Dendritic cell treated with granulocyte-macrophage colony-stimulating factor and Interleukin-4, amounts not matched to agents 40 ng/mL and 50 ng/mL, for 4 days (primary cell): ENCODE results near the gene ARHGEF6.

Source experiments
- H3K27ac Mint-ChIP-seq: one replicate; pipeline ENCODE4 v1.8.0; 2022; ENCODE audit warnings: mild to moderate bottlenecking, mixed read lengths
- H3K27me3 Mint-ChIP-seq: one replicate; pipeline ENCODE4 v1.8.0; 2022; ENCODE audit warnings: mild to moderate bottlenecking, mixed read lengths
- H3K36me3 Mint-ChIP-seq: one replicate; pipeline ENCODE4 v1.8.0; 2022; ENCODE audit warnings: low read depth, mixed read lengths
- H3K4me1 Mint-ChIP-seq: one replicate; pipeline ENCODE4 v1.8.0; 2022; ENCODE audit warnings: low read depth, mixed read lengths
- H3K4me3 Mint-ChIP-seq: one replicate; pipeline ENCODE4 v1.8.0; 2022; ENCODE audit warnings: mild to moderate bottlenecking, moderate library complexity, mixed read lengths
- H3K9me3 Mint-ChIP-seq: one replicate; pipeline ENCODE4 v1.8.0; 2022; ENCODE audit warnings: mixed read lengths
- intact Hi-C: fragments of 100-400 bp; cut with micrococcal nuclease; formaldehyde crosslinking; loops from one replicate; pipeline ENCODE4 v1.15.0; 2022

Gene ARHGEF6

DNA sequence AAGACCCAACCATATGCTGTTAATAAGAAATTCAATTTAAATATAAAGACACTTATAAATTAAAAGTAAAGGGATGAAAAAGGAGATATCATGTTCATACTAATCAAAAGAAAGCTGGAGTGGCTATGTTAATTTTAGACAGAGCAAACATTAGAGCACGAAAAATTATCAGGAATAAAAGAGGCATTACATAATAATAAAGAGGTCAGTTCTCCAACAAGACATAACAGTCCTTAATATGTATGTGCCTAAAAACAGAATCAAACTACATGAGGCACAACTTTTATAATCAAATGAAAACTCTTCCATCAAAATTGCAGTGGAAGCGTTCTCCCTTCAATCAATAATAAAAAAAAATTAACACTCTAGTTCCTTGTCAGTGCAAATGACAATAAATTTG is 62.6 kb downstream of the ARHGEF6 start:
- peaks cover 23% of the 10 kb centered on the region for H3K4me1 Mint-ChIP-seq
- H3K27ac Mint-ChIP-seq, result no peak overlapping the region
- H3K27me3 Mint-ChIP-seq, result no peaks in the 10 kb centered on the region
- H3K9me3 Mint-ChIP-seq, result no peaks in the 10 kb centered on the region
- no peak overlapping the region for H3K4me3 Mint-ChIP-seq
- peaks cover 15% of the 10 kb centered on the region for H3K36me3 Mint-ChIP-seq
- intact Hi-C loops, result loop anchor here (10.0 kb wide), 2 partner anchors 57 to 157 kb away; no protein-coding TSS in a partner anchor

DNA sequence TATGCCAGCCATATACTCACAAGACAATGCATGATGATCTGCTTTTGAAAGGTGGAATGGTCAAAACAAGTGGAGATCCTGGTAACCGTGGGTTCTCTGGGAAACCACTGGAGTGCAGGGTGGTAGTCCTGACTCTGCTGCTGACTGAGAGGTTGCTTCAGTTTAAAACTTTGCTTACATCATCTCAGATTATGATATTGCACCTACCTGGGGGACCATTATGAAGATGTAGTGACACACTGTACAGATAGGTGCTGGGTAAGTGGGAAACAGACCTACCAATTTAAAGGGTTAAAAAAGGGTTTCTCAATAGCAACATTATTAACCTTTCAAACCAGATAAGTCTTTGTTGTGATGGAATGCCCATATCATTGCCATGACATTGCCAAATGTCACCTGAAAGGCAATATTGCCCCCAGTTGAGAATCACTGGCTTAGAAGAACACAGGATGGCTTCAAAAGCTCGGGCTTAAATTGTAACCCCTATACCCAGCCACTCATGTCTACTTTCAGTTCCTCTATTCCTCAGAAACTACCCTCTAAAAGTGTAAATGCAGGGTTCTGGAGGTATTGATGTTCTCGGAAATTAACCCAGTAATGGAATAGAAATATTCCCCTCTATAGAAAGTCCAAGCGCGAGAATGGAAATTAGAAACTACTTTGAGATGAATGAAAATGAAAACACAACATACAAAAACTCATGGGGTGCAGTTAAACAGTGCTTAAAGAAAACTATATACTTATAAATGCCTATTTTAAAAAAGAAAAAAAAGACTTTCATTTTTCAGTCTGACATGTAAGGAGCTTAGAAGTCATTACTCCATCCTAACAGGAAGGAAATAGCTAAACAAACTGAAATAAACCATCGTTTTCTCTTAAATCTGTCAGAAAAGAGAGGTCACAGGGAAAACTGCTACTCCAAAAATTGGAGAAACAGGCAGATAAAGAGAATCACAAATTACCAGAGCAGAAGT is 65.8 kb downstream of the ARHGEF6 start:
- no peak overlapping the region for H3K4me3 Mint-ChIP-seq
- H3K9me3 Mint-ChIP-seq, result no peaks in the 10 kb centered on the region
- no peaks in the 10 kb centered on the region for H3K27me3 Mint-ChIP-seq
- H3K4me1 Mint-ChIP-seq, result peaks cover 37% of the 10 kb centered on the region
- peaks cover 16% of the 10 kb centered on the region for H3K36me3 Mint-ChIP-seq
- intact Hi-C loops, result loop anchor here (5.0 to 10.0 kb wide), 3 partner anchors 60 to 197 kb away; no protein-coding TSS in a partner anchor
- peak overlapping the region; percentile 45 for H3K27ac Mint-ChIP-seq

DNA sequence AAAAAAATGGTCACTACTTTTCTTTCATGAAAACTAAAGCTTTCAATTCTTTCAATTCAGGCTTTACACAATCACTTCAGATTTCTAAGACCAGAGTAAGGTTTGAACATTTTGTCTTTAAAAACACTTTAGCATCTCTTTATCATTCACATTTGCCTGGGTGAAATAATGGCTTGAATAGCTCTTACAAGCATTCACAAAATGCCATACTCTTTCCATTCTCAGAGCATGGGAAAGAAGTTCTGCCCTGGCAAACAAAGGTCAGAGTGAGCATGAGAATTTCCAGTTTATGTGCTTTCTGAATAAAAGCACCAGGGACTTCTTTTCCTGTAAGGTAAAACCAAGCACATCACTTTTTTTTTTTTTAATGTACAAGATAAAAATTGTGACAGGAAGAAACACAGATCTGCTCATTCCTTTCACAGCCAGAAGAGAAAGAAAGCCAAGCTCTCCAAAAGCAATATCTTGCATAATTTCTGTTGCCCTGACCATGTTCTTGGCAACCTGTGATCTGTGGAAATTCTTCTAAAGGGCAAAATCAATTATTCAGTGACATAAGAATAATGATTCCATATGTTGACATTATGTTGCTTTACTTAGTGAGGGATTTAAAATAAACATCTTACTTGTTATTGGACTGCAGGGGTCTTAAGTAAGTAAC is 68.0 kb downstream of the ARHGEF6 start:
- H3K27me3 Mint-ChIP-seq, result no peaks in the 10 kb centered on the region
- H3K4me3 Mint-ChIP-seq, result no peak overlapping the region

DNA sequence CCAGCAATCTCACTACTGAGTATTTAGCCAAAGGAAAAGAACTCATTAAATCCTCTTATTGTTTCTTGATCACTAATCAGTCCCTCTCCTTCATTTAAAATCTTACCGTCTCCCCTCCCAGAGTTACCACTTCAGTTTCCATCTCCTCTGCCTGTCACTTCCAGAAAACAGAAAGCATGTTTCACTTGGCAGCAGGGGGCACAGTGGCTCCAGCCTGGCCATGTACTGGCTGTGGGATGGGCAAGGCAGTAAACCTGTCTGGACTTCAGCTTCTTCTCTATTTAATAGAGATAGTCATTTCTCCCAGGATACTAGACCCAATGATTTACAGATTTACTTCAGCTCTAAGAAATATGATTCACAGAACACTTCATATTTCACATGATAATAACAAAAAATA is 69.6 kb downstream of the ARHGEF6 start:
- peaks cover 24% of the 10 kb centered on the region for H3K4me1 Mint-ChIP-seq
- H3K4me3 Mint-ChIP-seq, result no peak overlapping the region
- no peaks in the 10 kb centered on the region for H3K27me3 Mint-ChIP-seq
- H3K27ac Mint-ChIP-seq, result peak overlapping the region; percentile 88
- peaks cover 22% of the 10 kb centered on the region for H3K36me3 Mint-ChIP-seq
- intact Hi-C loops, result loop anchor here (2.0 to 10.0 kb wide), 4 partner anchors 64 to 214 kb away; no protein-coding TSS in a partner anchor
- H3K9me3 Mint-ChIP-seq, result no peaks in the 10 kb centered on the region

More for the DNA sequence above, 68.0 kb downstream of the ARHGEF6 start:
- Mint-ChIP-seq H3K9me3 (no peaks in the 10 kb centered on the region), H3K36me3 (peaks cover 20% of the 10 kb centered on the region), H3K27ac (no peak overlapping the region), H3K4me1 (peaks cover 37% of the 10 kb centered on the region)
- intact Hi-C loops, result loop anchor here (5.0 to 10.0 kb wide), 3 partner anchors 62 to 200 kb away; no protein-coding TSS in a partner anchor

DNA sequence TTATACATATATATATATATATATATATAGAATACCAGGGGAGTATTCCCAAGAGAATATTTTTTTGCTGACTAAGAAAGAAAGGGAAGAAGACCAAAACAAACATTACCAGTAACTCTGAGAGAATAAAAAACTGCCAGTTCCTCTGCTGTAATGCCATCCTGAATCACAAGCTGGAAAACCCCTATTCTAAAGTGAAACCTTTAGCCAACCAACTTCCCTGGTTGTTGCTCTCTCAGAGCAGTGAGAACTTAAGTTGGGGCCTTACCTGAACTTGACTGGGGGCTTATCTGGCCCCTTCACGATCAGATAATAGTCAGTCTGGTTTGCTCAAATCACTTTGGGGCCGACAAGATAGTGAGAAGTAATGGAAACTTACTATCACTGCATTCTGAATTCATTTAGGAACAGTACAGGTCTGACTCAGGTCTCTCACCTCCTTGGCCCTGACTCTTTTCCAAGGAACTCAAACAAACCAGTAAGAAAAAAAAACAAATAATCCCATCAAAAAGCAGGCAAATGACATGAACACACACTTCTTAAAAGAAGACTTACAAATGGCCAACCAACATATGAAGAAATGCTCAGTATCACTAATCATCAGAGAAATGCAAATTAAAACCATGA is 70.3 kb downstream of the ARHGEF6 start:
- Mint-ChIP-seq H3K4me3 (peak overlapping the region; percentile 39), H3K36me3 (peaks cover 29% of the 10 kb centered on the region)
- intact Hi-C loops, result loop anchor here (2.0 to 10.0 kb wide), 4 partner anchors 64 to 214 kb away; no protein-coding TSS in a partner anchor

DNA sequence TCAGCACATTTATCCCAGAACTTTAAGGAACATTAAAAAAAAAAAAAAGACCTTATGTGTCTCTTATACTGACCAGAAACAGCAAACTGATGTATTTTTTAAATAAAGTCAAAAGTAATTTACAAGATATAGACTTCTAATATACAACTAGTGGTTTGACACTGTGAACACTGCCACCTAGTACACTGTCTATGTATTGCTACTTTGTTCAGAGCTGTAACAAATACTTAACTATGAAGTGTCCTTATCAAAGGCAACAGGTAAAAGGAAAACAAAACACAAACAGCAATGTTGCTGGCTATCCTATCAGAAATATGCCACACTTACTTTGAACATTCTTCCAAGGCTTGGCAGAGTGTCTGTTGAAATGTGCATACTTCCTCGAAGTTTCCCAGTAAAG is 72.4 kb downstream of the ARHGEF6 start:
- peaks cover 14% of the 10 kb centered on the region for H3K4me1 Mint-ChIP-seq
- peaks cover 50% of the 10 kb centered on the region for H3K36me3 Mint-ChIP-seq
- no peak overlapping the region for H3K27ac Mint-ChIP-seq
- intact Hi-C loops, result no loop called here
- H3K9me3 Mint-ChIP-seq, result no peaks in the 10 kb centered on the region
- no peak overlapping the region for H3K4me3 Mint-ChIP-seq
- H3K27me3 Mint-ChIP-seq, result no peaks in the 10 kb centered on the region

More for the DNA sequence above, 70.3 kb downstream of the ARHGEF6 start:
- Mint-ChIP-seq H3K27ac (peak overlapping the region; percentile 88), H3K9me3 (no peaks in the 10 kb centered on the region), H3K4me1 (peaks cover 16% of the 10 kb centered on the region), H3K27me3 (no peaks in the 10 kb centered on the region)

DNA sequence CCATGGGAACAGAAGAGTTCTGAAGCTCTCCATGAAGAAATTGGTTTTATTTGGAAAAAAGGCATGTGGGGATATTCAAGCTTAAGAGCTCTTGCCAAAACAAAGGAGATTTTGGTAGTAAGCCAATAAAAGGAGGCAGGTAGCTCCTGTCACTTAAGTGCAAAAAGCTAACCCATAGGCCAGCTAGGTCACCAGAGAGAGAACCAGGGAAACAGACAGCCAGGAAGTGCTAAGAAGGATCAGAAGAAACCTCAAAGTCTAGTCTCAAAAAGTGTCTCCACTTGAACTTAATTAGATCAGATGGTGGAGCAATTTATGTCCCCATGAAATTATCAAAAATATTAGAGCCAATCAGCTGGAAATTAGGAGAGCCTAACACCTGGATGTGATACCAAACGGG is 83.6 kb downstream of the ARHGEF6 start:
- peaks cover 48% of the 10 kb centered on the region for H3K36me3 Mint-ChIP-seq
- no peaks in the 10 kb centered on the region for H3K4me1 Mint-ChIP-seq
- H3K27me3 Mint-ChIP-seq, result no peaks in the 10 kb centered on the region
- intact Hi-C loops, result no loop called here
- no peak overlapping the region for H3K27ac Mint-ChIP-seq
- no peaks in the 10 kb centered on the region for H3K9me3 Mint-ChIP-seq
- no peak overlapping the region for H3K4me3 Mint-ChIP-seq

DNA sequence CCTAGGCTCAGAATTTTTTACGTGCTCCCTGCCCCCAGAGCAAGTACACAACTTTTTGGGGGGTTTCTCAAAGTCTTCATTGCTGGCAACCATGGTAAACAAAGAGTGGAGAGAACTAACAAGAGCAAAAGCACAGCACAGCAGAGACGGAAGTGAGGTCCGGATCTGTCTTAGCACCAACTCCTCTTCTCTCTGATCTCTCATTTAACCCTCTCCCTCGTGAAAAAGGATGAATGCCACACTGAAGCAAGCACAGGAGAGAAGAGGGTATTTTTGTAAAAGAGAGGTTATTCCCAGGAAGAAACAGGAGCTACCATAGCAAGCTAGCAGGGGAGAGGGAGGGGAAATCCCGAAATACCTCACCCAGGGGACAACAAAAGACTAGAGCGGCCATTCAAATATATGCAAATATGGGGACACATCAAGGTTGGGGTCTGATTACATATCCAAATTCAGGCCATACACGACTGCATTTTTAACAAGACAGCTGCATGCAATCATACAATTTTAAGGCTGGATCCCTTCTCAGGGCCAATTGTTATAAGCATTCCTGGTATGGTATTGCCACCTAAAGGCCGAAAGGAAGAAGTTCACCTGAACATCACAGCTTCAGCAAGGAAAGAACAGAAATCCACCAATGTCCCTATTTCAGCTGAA is 86.2 kb downstream of the ARHGEF6 start:
- H3K27ac Mint-ChIP-seq, result no peak overlapping the region
- H3K4me3 Mint-ChIP-seq, result no peak overlapping the region
- no peaks in the 10 kb centered on the region for H3K9me3 Mint-ChIP-seq
- no peaks in the 10 kb centered on the region for H3K4me1 Mint-ChIP-seq
- no peaks in the 10 kb centered on the region for H3K27me3 Mint-ChIP-seq
- intact Hi-C loops, result loop anchor here (1.0 kb wide), 1 partner anchor 86 kb away; no protein-coding TSS in a partner anchor
- H3K36me3 Mint-ChIP-seq, result peaks cover 42% of the 10 kb centered on the region

DNA sequence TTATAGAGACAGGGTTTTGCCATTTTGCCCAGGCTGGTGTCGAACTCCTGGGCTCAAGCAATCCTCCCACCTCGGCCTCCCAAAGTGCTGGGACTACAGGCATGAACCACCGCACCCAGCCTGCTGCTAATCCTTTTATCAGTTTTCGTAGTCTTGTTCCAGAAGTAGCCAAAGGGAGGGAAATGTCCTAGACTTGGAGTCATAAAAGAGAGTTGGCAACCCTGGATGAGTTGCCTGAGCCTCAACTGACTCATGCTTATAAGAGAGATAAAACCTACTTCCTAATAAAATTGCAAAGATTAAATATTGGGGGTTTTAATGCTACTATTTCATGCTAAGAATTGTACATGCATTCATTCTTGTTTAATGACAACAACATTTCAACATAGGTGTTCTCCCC is 88.5 kb downstream of the ARHGEF6 start:
- intact Hi-C loops, result no loop called here
- no peak overlapping the region for H3K27ac Mint-ChIP-seq
- no peaks in the 10 kb centered on the region for H3K4me1 Mint-ChIP-seq
- no peaks in the 10 kb centered on the region for H3K9me3 Mint-ChIP-seq
- peaks cover 49% of the 10 kb centered on the region for H3K36me3 Mint-ChIP-seq
- H3K27me3 Mint-ChIP-seq, result no peaks in the 10 kb centered on the region
- no peak overlapping the region for H3K4me3 Mint-ChIP-seq

DNA sequence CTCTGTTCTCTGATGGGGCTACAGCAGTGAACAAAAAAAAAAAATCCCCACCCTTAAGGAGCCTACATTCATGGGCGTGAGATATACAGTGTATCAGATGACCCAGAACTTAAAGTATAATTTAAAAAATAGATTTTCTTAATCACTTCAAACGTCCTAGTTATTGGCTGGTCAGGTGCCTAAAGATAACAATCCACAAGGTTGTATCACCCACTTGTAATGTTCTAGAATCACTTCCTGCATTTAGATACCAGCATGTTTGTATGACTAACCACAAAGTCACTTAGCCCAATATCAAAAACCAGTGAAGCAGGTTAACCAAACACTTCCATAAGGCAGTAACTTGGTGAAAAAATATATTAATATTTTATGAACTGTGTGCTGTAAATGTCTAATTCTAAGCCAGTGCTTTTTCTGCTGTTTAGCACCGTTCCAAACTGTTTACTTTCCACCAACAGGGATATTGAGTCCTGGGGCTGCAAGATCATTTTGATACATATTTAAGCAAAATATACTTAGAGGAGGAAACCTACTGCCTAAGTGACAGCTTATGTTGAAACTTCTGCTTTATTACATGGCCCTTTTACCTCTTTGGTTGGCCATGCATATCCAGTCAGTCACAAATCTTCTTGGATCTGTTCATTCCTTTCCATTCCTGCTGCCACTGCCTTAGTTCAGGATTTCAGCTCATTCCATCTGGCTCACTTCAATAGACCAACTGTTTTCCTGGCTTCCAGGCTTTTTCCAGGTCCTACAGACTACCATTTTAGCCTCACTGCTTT is 89.5 kb downstream of the ARHGEF6 start:
- intact Hi-C loops, result no loop called here
- no peaks in the 10 kb centered on the region for H3K4me1 Mint-ChIP-seq

DNA sequence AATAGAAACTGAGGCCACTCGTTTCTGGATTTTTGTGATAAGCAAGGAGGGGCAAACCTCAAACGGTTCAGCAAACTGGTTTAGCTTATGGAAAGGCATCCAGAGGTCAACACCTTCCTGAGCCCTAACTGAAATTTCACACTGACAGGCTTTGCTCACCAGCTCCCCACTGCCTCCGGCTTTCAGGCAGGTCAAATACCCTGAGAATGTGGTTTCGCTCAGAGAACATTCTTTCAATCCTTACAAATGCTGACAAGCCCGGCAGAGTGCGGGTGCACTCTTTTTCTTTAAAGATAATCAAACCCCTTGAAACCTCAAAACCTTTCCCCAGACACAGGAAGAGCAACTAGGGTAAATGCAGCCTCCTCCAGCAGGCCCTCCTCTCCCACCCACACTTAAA is 91.3 kb downstream of the ARHGEF6 start:
- no peaks in the 10 kb centered on the region for H3K4me1 Mint-ChIP-seq
- peaks cover 32% of the 10 kb centered on the region for H3K36me3 Mint-ChIP-seq
- no peak overlapping the region for H3K4me3 Mint-ChIP-seq
- no peaks in the 10 kb centered on the region for H3K27me3 Mint-ChIP-seq
- no peaks in the 10 kb centered on the region for H3K9me3 Mint-ChIP-seq
- intact Hi-C loops, result no loop called here
- H3K27ac Mint-ChIP-seq, result no peak overlapping the region

More for the DNA sequence above, 89.5 kb downstream of the ARHGEF6 start:
- no peaks in the 10 kb centered on the region for H3K9me3 Mint-ChIP-seq
- H3K27ac Mint-ChIP-seq, result peak overlapping the region; percentile 30
- H3K27me3 Mint-ChIP-seq, result no peaks in the 10 kb centered on the region
- peaks cover 41% of the 10 kb centered on the region for H3K36me3 Mint-ChIP-seq
- no peak overlapping the region for H3K4me3 Mint-ChIP-seq

DNA sequence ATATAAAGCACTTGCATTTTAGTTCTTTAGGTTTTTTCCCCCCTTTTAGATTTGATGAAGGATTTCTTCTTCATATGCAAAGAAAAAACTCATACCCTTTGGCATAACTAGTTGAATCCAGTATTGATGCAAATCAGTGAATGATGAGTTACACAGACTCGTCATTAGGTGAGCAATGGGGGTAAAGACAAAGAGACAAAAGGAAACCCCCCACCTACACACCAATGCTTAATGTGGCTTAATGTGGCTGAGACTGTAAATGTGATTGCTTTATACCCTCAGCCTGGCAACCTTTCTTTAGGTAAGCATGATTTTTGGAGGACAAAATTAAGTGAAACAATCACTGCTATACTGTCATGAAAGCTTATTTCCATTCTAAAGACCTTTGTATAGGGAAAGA is 93.3 kb downstream of the ARHGEF6 start:
- H3K27me3 Mint-ChIP-seq, result no peaks in the 10 kb centered on the region
- no peaks in the 10 kb centered on the region for H3K4me1 Mint-ChIP-seq
- no peak overlapping the region for H3K27ac Mint-ChIP-seq
- no peak overlapping the region for H3K4me3 Mint-ChIP-seq
- H3K9me3 Mint-ChIP-seq, result no peaks in the 10 kb centered on the region
- intact Hi-C loops, result no loop called here
- H3K36me3 Mint-ChIP-seq, result peaks cover 32% of the 10 kb centered on the region

DNA sequence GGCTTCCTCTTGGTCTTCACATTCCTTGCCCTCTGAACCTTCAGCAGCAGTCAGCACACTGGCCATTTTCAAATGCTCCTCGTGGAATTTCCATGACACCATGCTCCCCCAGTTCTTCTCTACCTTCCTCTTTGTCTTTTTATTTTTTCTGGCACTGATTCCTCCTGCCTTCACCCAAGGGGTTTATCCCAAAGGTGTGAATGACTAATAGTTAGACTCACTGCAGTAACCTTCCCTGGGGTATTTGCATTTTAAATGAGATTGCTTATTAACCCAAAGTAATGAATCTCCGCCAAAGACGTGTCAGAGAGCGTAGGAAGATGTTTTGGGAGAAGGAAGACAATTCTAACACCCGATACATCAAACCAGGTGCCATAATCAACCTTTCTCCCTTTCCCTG is 96.6 kb downstream of the ARHGEF6 start:
- H3K4me3 Mint-ChIP-seq, result no peak overlapping the region
- H3K27ac Mint-ChIP-seq, result no peak overlapping the region
- intact Hi-C loops, result no loop called here
- H3K27me3 Mint-ChIP-seq, result no peaks in the 10 kb centered on the region
- H3K4me1 Mint-ChIP-seq, result no peaks in the 10 kb centered on the region
- peaks cover 41% of the 10 kb centered on the region for H3K36me3 Mint-ChIP-seq
- H3K9me3 Mint-ChIP-seq, result no peaks in the 10 kb centered on the region
